Loucy (cell line): ENCODE measurements around the gene RRAS.

Source experiments
- H2AFZ ChIP-seq: fragments of 200-600 bp; sonication (generic); 2 replicates; pipeline ENCODE4 v1.6.0; 2016; ENCODE audit warnings: antibody characterized with exemption, mild to moderate bottlenecking, low read length, moderate library complexity
- H3F3A ChIP-seq: fragments of 200-600 bp; 2 replicates; pipeline ENCODE4 v1.6.0; 2016; ENCODE audit warnings: antibody characterized with exemption, low read depth, mild to moderate bottlenecking
- H3K27me3 ChIP-seq: fragments of 200-600 bp; sonication (generic); 2 replicates; pipeline ENCODE4 v1.6.1; 2014; ENCODE audit warnings: low read length, mild to moderate bottlenecking; ENCODE audit not compliant: insufficient read depth, poor library complexity, severe bottlenecking
- H3K36me3 ChIP-seq: fragments of 200-600 bp; sonication (generic); 2 replicates; pipeline ENCODE4 v1.6.1; 2016; ENCODE audit warnings: low read length; ENCODE audit not compliant: insufficient read depth
- H3K4me1 ChIP-seq: fragments of 200-600 bp; sonication (generic); 2 replicates; pipeline ENCODE4 v1.5.1; 2014; ENCODE audit warnings: low read length, mild to moderate bottlenecking; ENCODE audit not compliant: insufficient read depth, poor library complexity, severe bottlenecking
- H3K4me2 ChIP-seq: fragments of 200-600 bp; sonication (generic); 2 replicates; pipeline ENCODE4 v1.6.0; 2014; ENCODE audit warnings: antibody characterized with exemption, low read length, low read depth, mild to moderate bottlenecking; ENCODE audit not compliant: poor library complexity, severe bottlenecking
- H3K4me3 ChIP-seq: fragments of 200-600 bp; sonication (generic); 2 replicates; pipeline ENCODE4 v1.5.1; 2014; ENCODE audit warnings: low read length, mild to moderate bottlenecking, mixed read lengths; ENCODE audit not compliant: poor library complexity, severe bottlenecking
- H3K79me2 ChIP-seq: fragments of 200-600 bp; sonication (generic); 2 replicates; pipeline ENCODE4 v1.6.1; 2014; ENCODE audit warnings: low read length; ENCODE audit not compliant: insufficient read depth
- H3K9ac ChIP-seq: fragments of 200-600 bp; sonication (generic); 2 replicates; pipeline ENCODE4 v1.6.0; 2014; ENCODE audit warnings: mild to moderate bottlenecking, low read depth, low read length, moderate library complexity; ENCODE audit not compliant: poor library complexity, severe bottlenecking
- H3K9me2 ChIP-seq: fragments of 200-600 bp; sonication (generic); replicated peaks from 2 replicates; pipeline ENCODE4 v1.6.1; 2016; ENCODE audit warnings: low read depth, low read length, mixed read lengths
- H3K9me3 ChIP-seq: fragments of 200-600 bp; sonication (generic); 2 replicates; pipeline ENCODE4 v1.6.1; 2014; ENCODE audit warnings: mild to moderate bottlenecking, antibody characterized with exemption, low read length, low read depth; ENCODE audit not compliant: insufficient read depth
- H4K20me1 ChIP-seq: fragments of 200-600 bp; sonication (generic); 2 replicates; pipeline ENCODE4 v1.6.0; 2014; ENCODE audit warnings: antibody characterized with exemption, low read length, mild to moderate bottlenecking; ENCODE audit not compliant: insufficient read depth, poor library complexity, severe bottlenecking
- CTCF ChIP-seq: fragments of 200-600 bp; sonication (generic); conservative IDR thresholded peaks from 2 replicates; pipeline ENCODE4 v1.5.1; 2014; ENCODE audit warnings: mild to moderate bottlenecking, antibody characterized with exemption, low read length
- EZH2phosphoT487 ChIP-seq: fragments of 200-600 bp; IDR thresholded peaks from 2 replicates; pipeline ENCODE4 v1.6.1; 2018; ENCODE audit warnings: antibody characterized with exemption, mild to moderate bottlenecking, moderate library complexity, borderline replicate concordance

Gene RRAS

GRCh38 chr19:49643466-49643865 lies 3.5 kb upstream of the RRAS start:
- TF ChIP-seq CTCF = no peak
- no peak for TF ChIP-seq EZH2phosphoT487
- Histone ChIP-seq H3K9me2 (no peaks in the 10 kb centered on the region), H3K4me3 (peak overlapping the region; percentile 89), H3K4me1 (peaks cover 22% of the 10 kb centered on the region), H3K36me3 (peaks cover 5% of the 10 kb centered on the region; the same call in 1 of the 2 replicates), H4K20me1 (peaks cover 21% of the 10 kb centered on the region), H3K27me3 (no peaks in the 10 kb centered on the region), H3K9ac (peak overlapping the region; percentile 99), H3K79me2 (peaks cover 42% of the 10 kb centered on the region), H2AFZ (no peak overlapping the region), H3K9me3 (no peaks in the 10 kb centered on the region), H3K4me2 (peak overlapping the region; percentile 89), H3F3A (0 out of 2 replicates have a peak, but pooled peaks cover 3% of the 10 kb centered on the region)

GRCh38 chr19:49642492-49643035 lies 2.6 kb upstream of the RRAS start:
- H3K4me1 ChIP-seq = peaks cover 31% of the 10 kb centered on the region
- H3K4me3 ChIP-seq = peak overlapping the region; percentile 89
- peaks cover 21% of the 10 kb centered on the region for H4K20me1 ChIP-seq
- peak overlapping the region; percentile 73 for H2AFZ ChIP-seq
- TF ChIP-seq EZH2phosphoT487 (no peak), CTCF (no peak; the same call in 1 of the 2 replicates)
- H3K9me2 ChIP-seq = no peaks in the 10 kb centered on the region
- H3K9ac ChIP-seq = peak overlapping the region; percentile 99
- H3K27me3 ChIP-seq = no peaks in the 10 kb centered on the region
- H3K4me2 ChIP-seq = peak overlapping the region; percentile 89
- H3K9me3 ChIP-seq = no peaks in the 10 kb centered on the region
- H3K36me3 ChIP-seq = peaks cover 5% of the 10 kb centered on the region; the same call in 1 of the 2 replicates
- 0 out of 2 replicates have a peak, but pooled peaks cover 3% of the 10 kb centered on the region for H3F3A ChIP-seq
- peaks cover 42% of the 10 kb centered on the region for H3K79me2 ChIP-seq

GRCh38 chr19:49641688-49642491 lies 1.9 kb upstream of the RRAS start, which contains the start of gene SCAF1:
Gene SCAF1, plus strand, starts transcription at chr19:49642209. Its CDS starts 2,818 bp downstream, at chr19:49645027.
- TF ChIP-seq EZH2phosphoT487 = no peak
- TF ChIP-seq CTCF = no peak
- H3K9ac ChIP-seq = peak within 1 kb of the TSS; percentile 99
- H4K20me1 ChIP-seq = peaks cover 21% of the 10 kb centered on the region
- no peaks in the 10 kb centered on the region for H3K9me3 ChIP-seq
- no peaks in the 10 kb centered on the region for H3K27me3 ChIP-seq
- H3K9me2 ChIP-seq = no peaks in the 10 kb centered on the region
- peaks cover 32% of the 10 kb centered on the region for H3K4me1 ChIP-seq
- H3F3A ChIP-seq = 0 out of 2 replicates have a peak, but pooled peaks cover 3% of the 10 kb centered on the region
- H2AFZ ChIP-seq = peak within 1 kb of the TSS; percentile 73
- peaks cover 5% of the 10 kb centered on the region; the same call in 1 of the 2 replicates for H3K36me3 ChIP-seq
- peaks cover 42% of the 10 kb centered on the region for H3K79me2 ChIP-seq
- H3K4me2 ChIP-seq = peak within 1 kb of the TSS; percentile 89
- peak within 1 kb of the TSS; percentile 89 for H3K4me3 ChIP-seq
